GM19099 (cell line): ENCODE results near the gene MAB21L4.

Experiments used
- POLR2A ChIP-seq: IDR thresholded peaks from 3 replicates; pipeline ENCODE4 v1.6.1; 2011; ENCODE audit warnings: low read depth; ENCODE audit not compliant: insufficient read length; ENCODE audit errors: extremely low read depth

The MAB21L4 gene

DNA sequence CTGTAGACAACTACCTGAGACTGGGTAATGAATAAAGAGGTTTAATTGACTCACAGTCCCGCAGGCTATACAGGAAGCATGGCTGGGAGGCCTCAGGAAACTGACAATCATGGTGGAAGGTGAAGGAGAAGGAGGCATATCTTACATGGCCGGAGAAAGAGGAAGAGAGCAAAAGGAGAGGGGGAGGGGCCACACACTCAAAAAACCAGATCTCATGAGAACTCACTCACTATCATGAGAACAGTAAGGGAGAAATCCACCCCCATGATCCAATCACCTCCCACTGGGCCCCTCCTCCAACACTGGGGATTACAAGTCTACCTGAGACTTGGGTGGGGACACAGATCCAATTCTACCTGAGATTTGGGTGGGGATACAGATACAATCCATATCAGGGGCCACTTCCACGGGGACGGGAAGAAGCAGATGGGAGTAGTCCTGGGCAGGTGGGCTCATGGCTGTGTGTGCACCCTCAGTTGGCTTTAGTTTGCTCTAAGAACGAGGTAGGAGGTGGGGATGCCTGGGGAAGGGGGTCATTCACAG is 9.9 kb downstream of the MAB21L4 start:
- no peak for TF ChIP-seq POLR2A

- TF ChIP-seq POLR2A, result no peak
Measured at GRCh38 chr2:240885566-240885965, 10.4 kb downstream of the MAB21L4 start.

DNA sequence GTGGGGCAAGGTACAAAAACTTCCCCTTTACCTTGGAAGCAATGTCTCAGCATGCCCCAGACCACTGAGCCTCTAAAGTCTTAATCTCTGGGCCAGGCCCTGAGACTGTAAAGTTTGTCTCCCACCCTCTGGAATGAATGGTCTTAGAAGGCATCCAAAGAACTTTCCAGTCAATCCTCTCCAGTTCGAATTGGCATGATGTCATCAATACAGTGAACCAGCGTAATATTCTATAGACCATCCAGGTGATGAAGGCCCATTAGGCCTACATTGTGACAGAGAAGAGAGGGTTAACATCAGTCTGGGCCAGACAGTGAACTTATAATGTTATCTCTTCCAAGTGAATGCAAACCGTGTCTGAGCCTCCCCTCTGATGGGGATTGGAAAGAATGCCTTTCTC is 11.2 kb downstream of the MAB21L4 start:
- no peak for TF ChIP-seq POLR2A

DNA sequence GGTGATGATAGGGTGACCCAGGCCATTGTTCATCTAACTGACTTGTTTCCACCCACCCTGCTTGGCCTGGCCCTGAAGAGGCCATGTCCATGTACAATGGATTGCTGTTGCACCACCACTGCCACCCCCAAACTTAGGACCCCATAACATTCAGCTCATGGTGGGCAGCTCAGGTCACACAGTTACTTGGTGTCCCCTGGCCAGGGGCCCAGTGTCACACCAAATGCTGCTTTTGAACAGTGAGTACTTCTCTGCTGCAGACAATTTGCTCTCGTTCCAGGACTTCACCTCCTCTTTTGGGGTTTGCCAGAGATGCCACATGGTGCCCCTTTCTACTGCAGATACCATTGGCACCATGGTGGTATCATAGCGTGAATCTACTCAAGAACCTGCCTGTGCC is 11.7 kb downstream of the MAB21L4 start:
- no peak for TF ChIP-seq POLR2A

- TF ChIP-seq POLR2A, result no peak
Measured at GRCh38 chr2:240881913-240882312, 14.0 kb downstream of the MAB21L4 start.

GRCh38 chr2:240879105-240879504 is 16.9 kb downstream of the MAB21L4 start:
- TF ChIP-seq POLR2A, result no peak

DNA sequence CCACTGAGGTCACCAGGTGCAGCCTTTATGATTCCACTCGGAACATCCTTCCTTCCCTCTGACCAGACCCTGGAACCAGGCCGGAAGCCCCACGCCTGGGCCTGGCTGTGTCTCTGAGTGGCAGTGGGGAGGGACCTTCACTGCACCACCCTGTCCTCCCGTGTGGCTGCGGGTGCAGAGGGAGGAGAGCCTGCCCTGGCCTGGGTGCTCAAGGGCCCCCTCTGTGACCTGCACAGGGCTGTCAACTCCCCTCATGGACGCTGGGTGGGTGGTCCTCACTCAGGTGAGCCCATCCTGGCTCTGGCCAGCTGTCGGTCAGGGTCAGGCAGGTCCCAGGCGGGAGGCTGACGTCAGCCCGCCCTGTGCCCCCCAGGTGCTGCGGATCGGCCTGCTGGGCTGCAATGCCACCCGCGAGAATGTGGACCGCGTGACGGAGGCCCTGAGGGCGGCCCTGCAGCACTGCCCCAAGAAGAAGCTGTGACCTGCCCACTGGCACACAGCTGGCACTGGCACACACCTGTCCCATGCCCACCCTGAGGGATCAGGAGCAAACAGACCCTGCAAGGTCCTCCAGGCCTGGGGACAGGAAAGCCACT is 17.5 kb downstream of the MAB21L4 start:
- no peak for TF ChIP-seq POLR2A

DNA sequence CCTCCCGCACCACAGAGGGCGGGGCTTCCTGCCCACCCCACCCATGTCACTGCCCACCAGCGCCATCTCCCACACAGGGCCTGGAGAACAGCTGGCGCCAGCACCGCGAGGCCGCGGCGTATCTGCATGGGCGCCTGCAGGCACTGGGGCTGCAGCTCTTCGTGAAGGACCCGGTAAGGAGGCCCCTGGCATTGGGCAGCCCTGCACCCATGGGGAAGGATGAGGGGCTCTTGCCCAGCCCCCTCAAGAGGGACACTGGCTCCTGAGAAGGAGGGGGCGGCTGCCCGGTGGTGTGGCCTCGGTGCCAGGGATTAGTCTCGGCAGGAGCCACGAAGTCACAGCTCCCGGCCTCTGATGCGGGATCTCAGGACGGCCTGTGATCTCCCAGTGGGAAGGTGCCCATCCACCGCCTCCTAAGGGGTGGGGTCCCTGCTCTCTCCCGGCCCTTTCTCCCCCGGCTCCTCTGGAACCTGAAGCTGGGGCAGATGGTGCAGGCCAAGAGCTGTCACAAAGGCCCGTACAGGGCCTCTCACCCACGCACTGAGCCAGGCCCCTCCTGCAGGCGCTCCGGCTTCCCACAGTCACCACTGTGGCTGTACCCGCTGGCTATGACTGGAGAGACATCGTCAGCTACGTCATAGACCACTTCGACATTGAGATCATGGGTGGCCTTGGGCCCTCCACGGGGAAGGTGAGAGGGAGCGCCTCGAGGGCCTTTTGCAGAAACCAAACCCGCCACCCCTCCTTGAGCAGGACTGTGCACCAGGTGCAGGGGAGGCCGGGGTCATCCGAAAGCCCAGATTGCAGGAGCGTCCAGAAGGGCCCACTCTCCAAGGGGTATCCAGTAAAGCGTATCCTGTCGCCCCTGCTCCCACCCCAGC is 18.3 kb downstream of the MAB21L4 start:
- TF ChIP-seq POLR2A, result no peak

GRCh38 chr2:240876475-240877251 is 19.3 kb downstream of the MAB21L4 start:
- no peak for TF ChIP-seq POLR2A

GRCh38 chr2:240876035-240876474 is 19.9 kb downstream of the MAB21L4 start:
- no peak for TF ChIP-seq POLR2A

DNA sequence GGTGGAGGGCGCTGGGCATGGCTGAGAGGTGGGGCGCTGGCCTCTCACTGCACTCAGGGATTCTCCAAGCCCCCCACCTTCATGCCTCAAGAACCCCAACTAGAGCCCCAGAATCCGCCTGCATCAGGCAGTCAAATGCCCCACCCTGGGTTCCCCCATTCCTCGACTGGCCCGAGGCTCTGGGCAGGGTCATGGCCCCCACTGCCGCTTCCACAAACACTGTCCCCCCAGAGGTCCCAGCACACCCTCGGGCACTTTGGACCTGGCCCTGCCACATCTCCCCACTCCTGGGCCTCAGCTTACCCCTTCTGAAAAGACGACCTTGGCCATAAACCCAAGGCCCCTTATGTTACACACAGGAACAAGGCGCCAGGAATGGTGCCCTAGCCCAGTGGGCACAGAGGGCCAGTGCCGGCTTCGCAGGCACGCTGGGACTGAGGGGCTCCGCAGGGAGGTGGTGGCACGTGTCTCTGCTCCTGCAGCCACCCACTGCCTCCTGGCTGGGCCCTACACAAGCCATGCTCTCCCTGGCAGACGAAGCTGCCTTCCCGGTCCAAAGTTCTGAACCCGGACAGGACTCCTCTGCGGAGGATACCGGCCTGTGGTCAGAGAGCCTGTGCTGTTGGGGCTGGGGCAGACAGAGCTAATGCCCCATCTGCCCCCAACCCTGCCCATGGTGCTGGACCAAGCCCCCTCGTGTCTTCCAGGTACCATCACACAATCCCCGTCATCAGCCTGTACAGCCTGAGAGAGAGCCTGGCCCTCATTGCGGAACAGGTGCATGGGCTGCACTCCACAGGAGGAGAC is 20.5 kb downstream of the MAB21L4 start:
- no peak for TF ChIP-seq POLR2A

GRCh38 chr2:240874715-240875227 is 21.2 kb downstream of the MAB21L4 start:
- no peak for TF ChIP-seq POLR2A

DNA sequence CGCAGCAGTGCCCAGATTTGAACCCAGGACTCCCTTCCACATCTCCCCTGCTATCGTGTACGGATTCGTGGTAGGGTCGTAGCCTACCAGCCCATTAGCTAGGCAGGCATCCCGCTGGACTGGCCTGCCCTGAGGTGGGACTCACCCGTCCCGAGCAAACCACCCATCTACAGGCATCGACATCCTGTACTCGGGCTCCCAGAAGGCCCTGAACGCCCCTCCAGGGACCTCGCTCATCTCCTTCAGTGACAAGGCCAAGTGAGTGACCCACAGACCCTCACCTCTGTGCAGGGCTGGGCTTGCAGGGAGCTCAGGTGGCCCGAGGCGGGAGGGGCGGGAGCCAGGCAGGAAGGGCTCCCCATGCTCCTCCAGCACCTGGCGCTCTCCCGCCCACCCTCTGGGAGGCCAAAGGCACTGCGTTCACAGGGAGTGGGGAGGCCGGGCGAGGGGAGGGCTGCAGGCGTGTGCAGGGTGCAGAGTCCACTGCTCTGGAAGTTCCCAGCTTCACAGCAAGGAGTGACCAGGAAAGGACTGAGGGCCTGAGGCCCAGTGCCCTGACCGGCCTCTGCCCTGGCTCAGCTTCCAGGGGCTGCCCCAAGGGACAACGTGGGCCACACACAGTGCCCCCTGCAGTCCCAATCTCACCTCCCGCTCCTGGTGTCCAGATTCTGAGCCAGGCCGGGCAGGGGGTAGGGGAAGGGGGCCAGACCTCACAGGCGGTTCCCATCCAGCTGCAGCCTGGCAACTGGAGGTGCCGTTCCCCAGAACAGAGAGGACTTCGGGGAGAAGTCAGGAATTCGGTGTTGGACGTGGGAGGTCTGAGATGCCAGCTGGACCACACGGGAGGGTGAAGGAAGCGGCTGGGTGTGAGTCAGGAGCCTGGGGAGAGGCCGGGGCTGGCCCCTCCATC is 21.9 kb downstream of the MAB21L4 start:
- TF ChIP-seq POLR2A, result no peak
